Endothelial cell of umbilical vein (primary cell): ENCODE data around the gene PRKCB. TPM values are rescaled to one million over a fixed set of nuclear protein-coding genes. Genes with fewer than 3 reads are reported as not detected.

ENCODE experiments used
- BruUV-seq: library from RNA; stranded (reverse); fragments of 400-500 nt; replicated peaks from 2 replicates; lab custom pipeline; 2021; lab: Mats Ljungman, UMichigan
- CTCF ChIA-PET: fragments of 300-600, 350-600 bp; sonication (Branson Sonifier 250); formaldehyde crosslinking; loops from one replicate; lab custom pipeline; 2021; ENCODE audit warnings: antibody characterized with exemption, inconsistent platforms; lab: Charles Lee
- POLR2A ChIA-PET: fragments of 300-600, 350-600 bp; sonication (Branson Sonifier 250); formaldehyde crosslinking; loops from one replicate; lab custom pipeline; 2021; ENCODE audit warnings: antibody characterized with exemption, inconsistent platforms; lab: Charles Lee
- DNase-seq: peaks from one replicate; pipeline ENCODE4 v3.0.0-alpha.2; 2011; ENCODE audit warnings: low read depth, low spot score
- FAIRE-seq: peaks from 2 replicates; lab custom pipeline; 2011; peaks lifted over from hg19 to GRCh38; lab: Jason Lieb, UNC
- H2AFZ ChIP-seq: 2 replicates; pipeline ENCODE4 v1.6.0; 2012; ENCODE audit warnings: low read depth, low read length, control low read depth, inconsistent platforms
- H3K27ac ChIP-seq: 2 replicates; pipeline ENCODE4 v1.5.1; 2011; ENCODE audit warnings: low read depth, mild to moderate bottlenecking, control low read depth, low read length, moderate library complexity; ENCODE audit not compliant: insufficient read depth
- H3K27me3 ChIP-seq, 2 experiments: 2 replicates each; pipeline versions ENCODE4 v1.6.0 to v1.6.1; 2011; ENCODE audit warnings: low read length in 2 of 2, mixed read lengths in 1 of 2; ENCODE audit not compliant: control insufficient read depth in 2 of 2, insufficient read depth in 2 of 2
- H3K36me3 ChIP-seq, 2 experiments: 2 replicates in 1 of 2; 3 replicates in 1 of 2; pipeline ENCODE4 v1.5.1; 2011; ENCODE audit warnings: low read length in 2 of 2, mild to moderate bottlenecking in 1 of 2, moderate library complexity in 1 of 2; ENCODE audit not compliant: control insufficient read depth in 2 of 2, insufficient read depth in 2 of 2; ENCODE audit errors: extremely low read depth in 1 of 2
- H3K4me1 ChIP-seq: 3 replicates; pipeline ENCODE4 v1.5.1; 2011; ENCODE audit warnings: mild to moderate bottlenecking, low read length; ENCODE audit not compliant: control insufficient read depth, insufficient read depth; ENCODE audit errors: extremely low read depth
- H3K4me2 ChIP-seq: 2 replicates; pipeline ENCODE4 v1.6.1; 2011; ENCODE audit warnings: low read length, control low read depth, mixed read lengths; ENCODE audit not compliant: insufficient read depth
- H3K4me3 ChIP-seq, 3 experiments: fragments of 200-600 bp in 1 of 3; sonication (generic), shearing (Covaris generic) in 1 of 3; replicated peaks in 1 of 3; 2 replicates each; pipeline ENCODE4 v1.5.1; 2011 to 2016; ENCODE audit warnings: control low read depth in 3 of 3, low read length in 3 of 3, mild to moderate bottlenecking in 2 of 3, inconsistent platforms in 1 of 3, low read depth in 1 of 3, moderate library complexity in 1 of 3; ENCODE audit not compliant: insufficient read depth in 1 of 3
- H3K79me2 ChIP-seq: 2 replicates; pipeline ENCODE4 v1.6.0; 2012; ENCODE audit warnings: low read length, inconsistent platforms; ENCODE audit not compliant: control insufficient read depth, insufficient read depth
- H3K9ac ChIP-seq: replicated peaks from 2 replicates; pipeline ENCODE3; 2011; ENCODE audit warnings: low read length, control low read depth; ENCODE audit not compliant: insufficient read depth; ENCODE audit errors: extremely low read depth
- H3K9me1 ChIP-seq: replicated peaks from 3 replicates; pipeline ENCODE4 v1.6.0; 2011; ENCODE audit warnings: mild to moderate bottlenecking, low read length; ENCODE audit not compliant: control insufficient read depth, insufficient read depth; ENCODE audit errors: extremely low read depth
- H3K9me3 ChIP-seq: replicated peaks from 2 replicates; pipeline ENCODE4 v1.5.1; 2012; ENCODE audit warnings: low read length, inconsistent platforms; ENCODE audit not compliant: control insufficient read depth, insufficient read depth
- H4K20me1 ChIP-seq: replicated peaks from 2 replicates; pipeline ENCODE3; 2011; ENCODE audit warnings: mild to moderate bottlenecking, low read length; ENCODE audit not compliant: control insufficient read depth, insufficient read depth; ENCODE audit errors: extremely low read depth
- CTCF ChIP-seq, 2 donors: IDR thresholded peaks; 1 replicate in 1 of 2; 2 replicates in 1 of 2; pipeline ENCODE4 v1.5.1; 2011; ENCODE audit warnings: low read length in 2 of 2, mild to moderate bottlenecking in 2 of 2, moderate library complexity in 2 of 2, control low read depth in 1 of 2, inconsistent platforms in 1 of 2, low read depth in 1 of 2; ENCODE audit not compliant: insufficient read depth in 1 of 2; ENCODE audit errors: extremely low read depth in 1 of 2
- EZH2 ChIP-seq: IDR thresholded peaks from 2 replicates; pipeline ENCODE4 v1.6.1; 2012; ENCODE audit warnings: borderline replicate concordance, low read depth, mild to moderate bottlenecking, moderate library complexity, low read length, inconsistent platforms; ENCODE audit not compliant: severe bottlenecking
- FOS ChIP-seq: IDR thresholded peaks from 2 replicates; pipeline ENCODE4 v1.6.1; 2011; ENCODE audit warnings: mild to moderate bottlenecking, low read length, moderate library complexity, borderline replicate concordance; ENCODE audit not compliant: insufficient read depth
- GATA2 ChIP-seq: IDR thresholded peaks from 2 replicates; pipeline ENCODE4 v1.7.0; 2011; ENCODE audit warnings: low read depth, mild to moderate bottlenecking, moderate library complexity, mixed read lengths, low read length; ENCODE audit not compliant: insufficient read length, insufficient read depth
- JUN ChIP-seq: IDR thresholded peaks from 2 replicates; pipeline ENCODE4 v1.6.1; 2011; ENCODE audit warnings: borderline replicate concordance, low read depth; ENCODE audit not compliant: insufficient read length, insufficient read depth
- MAX ChIP-seq: IDR thresholded peaks from 2 replicates; pipeline ENCODE4 v1.6.1; 2011; ENCODE audit not compliant: insufficient read depth, insufficient read length
- MYC ChIP-seq: IDR thresholded peaks from one replicate; pipeline ENCODE4 v1.6.1; 2011; ENCODE audit warnings: mild to moderate bottlenecking, low read depth, low read length
- POLR2A ChIP-seq: IDR thresholded peaks from 2 replicates; pipeline ENCODE4 v1.6.1; 2012; ENCODE audit warnings: low read depth, mild to moderate bottlenecking, control low read depth, low read length
- POLR2AphosphoS5 ChIP-seq: IDR thresholded peaks from 2 replicates; pipeline ENCODE4 v1.6.1; 2012; ENCODE audit warnings: low read depth, mild to moderate bottlenecking, control low read depth, low read length, moderate library complexity; ENCODE audit not compliant: insufficient read depth
- dilution Hi-C: fragments of 300-500 bp; cut with MboI; formaldehyde crosslinking; loops from one replicate; pipeline ENCODE4 v1.15.0; 2019; ENCODE audit warnings: low sequenced_read_pairs; ENCODE audit not compliant: extremely low pct_ligation_motif_present
- intact Hi-C: fragments of 100-400 bp; cut with micrococcal nuclease; formaldehyde crosslinking; loops from one replicate; pipeline ENCODE4 v1.10.0; 2022
- polyA plus RNA-seq, 4 experiments: library from polyadenylated mRNA; depleted of rRNA in 3 of 4; stranded (reverse) in 3 of 4; unstranded in 1 of 4; fragments of >200 nt; gene quantifications; 2 replicates each; pipeline versions ENCODE4 v1.2.1 to v1.2.3, GENCODE V29; 2011 to 2012; ENCODE audit warnings: missing spikeins in 1 of 4
- total RNA-seq: library from RNA; stranded (reverse); gene quantifications from 2 replicates; pipeline ENCODE4 v1.2.3, GENCODE V29; 2021

The PRKCB gene
- total and polyA plus RNA-seq, 2 donors (not counting 3 experiments of a cell fraction or from before 2014, with no cell fraction given) = 0.01 TPM; not detected in 1

- H3K27ac ChIP-seq = no peak overlapping the region
- H3K4me1 ChIP-seq = no peaks in the 10 kb centered on the region
- FAIRE-seq (no peak), DNase-seq (no peak)
- no peaks in the 10 kb centered on the region for H3K9me3 ChIP-seq
- no peak overlapping the region for H2AFZ ChIP-seq
- TF ChIP-seq FOS (no peak), GATA2 (no peak), MYC (no peak), CTCF (IDR thresholded peaks at IDR 0.05; ENCODE audit: extremely low read depth in 1 of 2, insufficient read depth in 1 of 2, low read depth in 1 of 2, low read length in 2 of 2) (no peak), EZH2 (no peak), JUN (no peak), POLR2A (no peak), MAX (no peak), POLR2AphosphoS5 (no peak)
- dilution Hi-C loops = no loop called here
- H3K4me2 ChIP-seq = no peak overlapping the region
- BruUV-seq = no TSS peak
- no peaks in the 10 kb centered on the region for H4K20me1 ChIP-seq
- H3K27me3 ChIP-seq = no peaks in the 10 kb centered on the region
- H3K79me2 ChIP-seq = no peaks in the 10 kb centered on the region
- ChIA-PET POLR2A (no interaction called here), CTCF (interaction anchor here (1.0 kb wide), 1 partner anchor 134 kb away, joined by 3 read pairs; no protein-coding TSS in a partner anchor)
- H3K4me3 ChIP-seq = no peak overlapping the region
- intact Hi-C loops = no loop called here
- H3K9me1 ChIP-seq = no peaks in the 10 kb centered on the region
- no peaks in the 10 kb centered on the region for H3K36me3 ChIP-seq
- no peak overlapping the region for H3K9ac ChIP-seq
These were observed 282.5 kb downstream of the PRKCB start for GRCh38 chr16:24118126-24118821.
